H9 (cell line): Measurements from ENCODE around the gene MPZL3. TPM values are rescaled to one million over a fixed set of nuclear protein-coding genes. Genes with fewer than 3 reads are reported as not detected.

Experiments used
- DNase-seq: peaks from one replicate; pipeline ENCODE4 v3.0.0-alpha.2; 2017
- H2AFZ ChIP-seq: one replicate; pipeline ENCODE4 v1.6.1; 2013; ENCODE audit warnings: mild to moderate bottlenecking, low read length, control low read depth, moderate library complexity
- H2AK5ac ChIP-seq: 2 replicates; pipeline ENCODE4 v1.6.1; 2013; ENCODE audit warnings: low read length, control low read depth, mixed read lengths; ENCODE audit not compliant: insufficient read length
- H2BK120ac ChIP-seq: one replicate; pipeline ENCODE4 v1.6.1; 2013; ENCODE audit warnings: low read depth, mild to moderate bottlenecking, low read length, control low read depth, inconsistent platforms; ENCODE audit not compliant: poor library complexity, severe bottlenecking
- H2BK12ac ChIP-seq: 2 replicates; pipeline ENCODE4 v1.6.1; 2013; ENCODE audit warnings: low read length, control low read depth, mixed read lengths, low read depth; ENCODE audit not compliant: insufficient read length
- H2BK15ac ChIP-seq: 2 replicates; pipeline ENCODE4 v1.6.1; 2013; ENCODE audit warnings: low read depth, low read length, control low read depth
- H2BK20ac ChIP-seq: one replicate; pipeline ENCODE4 v1.6.1; 2013; ENCODE audit warnings: low read depth, mild to moderate bottlenecking, low read length, control low read depth, inconsistent platforms; ENCODE audit not compliant: poor library complexity, severe bottlenecking
- H2BK5ac ChIP-seq: 2 replicates; pipeline ENCODE4 v1.6.1; 2013; ENCODE audit warnings: low read length, control low read depth, mixed read lengths; ENCODE audit not compliant: insufficient read length
- H3K14ac ChIP-seq: 2 replicates; pipeline ENCODE4 v1.6.1; 2013; ENCODE audit warnings: low read length, control low read depth; ENCODE audit not compliant: insufficient read depth
- H3K18ac ChIP-seq: 2 replicates; pipeline ENCODE4 v1.6.1; 2013; ENCODE audit warnings: low read depth, mild to moderate bottlenecking, mixed read lengths, low read length, control low read depth; ENCODE audit not compliant: insufficient read length
- H3K23ac ChIP-seq: 2 replicates; pipeline ENCODE4 v1.6.1; 2013; ENCODE audit warnings: low read length, control low read depth, mixed read lengths, low read depth; ENCODE audit not compliant: insufficient read length
- H3K23me2 ChIP-seq: 2 replicates; pipeline ENCODE4 v1.6.1; 2013; ENCODE audit warnings: low read depth, mild to moderate bottlenecking, mixed read lengths, low read length, control low read depth; ENCODE audit not compliant: insufficient read length, poor library complexity, severe bottlenecking
- H3K27ac ChIP-seq: 2 replicates; pipeline ENCODE4 v1.5.1; 2013; ENCODE audit warnings: low read length, control low read depth, mixed read lengths, low read depth; ENCODE audit not compliant: insufficient read length
- H3K27me3 ChIP-seq: 2 replicates; pipeline ENCODE4 v1.6.1; 2013; ENCODE audit warnings: low read length, control low read depth, inconsistent platforms; ENCODE audit not compliant: insufficient read depth
- H3K4ac ChIP-seq: 2 replicates; pipeline ENCODE4 v1.6.1; 2013; ENCODE audit warnings: low read depth, mild to moderate bottlenecking, control low read depth, inconsistent platforms, low read length, moderate library complexity
- H3K4me1 ChIP-seq: 2 replicates; pipeline ENCODE4 v1.6.1; 2013; ENCODE audit warnings: low read length, control low read depth, inconsistent platforms; ENCODE audit not compliant: insufficient read depth
- H3K4me2 ChIP-seq: 2 replicates; pipeline ENCODE4 v1.6.1; 2013; ENCODE audit warnings: low read length, control low read depth, mixed read lengths; ENCODE audit not compliant: insufficient read length, insufficient read depth
- H3K56ac ChIP-seq: 2 replicates; pipeline ENCODE4 v1.6.1; 2013; ENCODE audit warnings: low read depth, mild to moderate bottlenecking, mixed read lengths, low read length, control low read depth; ENCODE audit not compliant: insufficient read length
- H3K79me1 ChIP-seq: 2 replicates; pipeline ENCODE4 v1.6.1; 2013; ENCODE audit warnings: low read depth, mild to moderate bottlenecking, moderate library complexity, low read length, control low read depth, inconsistent platforms; ENCODE audit not compliant: insufficient read depth, poor library complexity, severe bottlenecking
- H3K79me2 ChIP-seq: 2 replicates; pipeline ENCODE4 v1.6.1; 2013; ENCODE audit warnings: low read length, control low read depth, inconsistent platforms; ENCODE audit not compliant: insufficient read depth
- H3K9ac ChIP-seq: 2 replicates; pipeline ENCODE4 v1.6.1; 2013; ENCODE audit warnings: low read length, control low read depth, mixed read lengths; ENCODE audit not compliant: insufficient read length; ENCODE audit errors: extremely low read depth
- H3K9me3 ChIP-seq: one replicate; pipeline ENCODE4 v1.6.1; 2013; ENCODE audit warnings: low read depth, low read length, inconsistent platforms; ENCODE audit not compliant: control insufficient read depth
- H3T11ph ChIP-seq: one replicate; pipeline ENCODE4 v1.6.1; 2013; ENCODE audit warnings: mild to moderate bottlenecking, low read length, control low read depth, inconsistent platforms
- H4K20me1 ChIP-seq: one replicate; pipeline ENCODE4 v1.6.1; 2013; ENCODE audit not compliant: control insufficient read depth, insufficient read length, insufficient read depth
- H4K5ac ChIP-seq: 2 replicates; pipeline ENCODE4 v1.6.1; 2013; ENCODE audit warnings: low read depth, mild to moderate bottlenecking, mixed read lengths, low read length, control low read depth; ENCODE audit not compliant: insufficient read length
- H4K8ac ChIP-seq: replicated peaks from 2 replicates; pipeline ENCODE4 v1.6.1; 2013; ENCODE audit warnings: low read length, control low read depth, mixed read lengths, low read depth; ENCODE audit not compliant: insufficient read length
- H4K91ac ChIP-seq: 2 replicates; pipeline ENCODE4 v1.6.1; 2013; ENCODE audit warnings: low read depth, mild to moderate bottlenecking, moderate library complexity, mixed read lengths, low read length, control low read depth; ENCODE audit not compliant: insufficient read length
- H3K27ac Mint-ChIP-seq, 3 experiments: 2 replicates in 2 of 3; 3 replicates in 1 of 3; pipeline ENCODE4 v1.8.0; 2020 to 2021; ENCODE audit warnings: mixed read lengths in 3 of 3, mild to moderate bottlenecking in 1 of 3, moderate library complexity in 1 of 3
- H3K27me3 Mint-ChIP-seq: 2 replicates; pipeline ENCODE4 v1.8.0; 2021; ENCODE audit warnings: low read depth, mild to moderate bottlenecking, moderate library complexity, mixed read lengths
- H3K36me3 Mint-ChIP-seq, 3 experiments: 2 replicates in 2 of 3; 3 replicates in 1 of 3; pipeline ENCODE4 v1.8.0; 2020 to 2021; ENCODE audit warnings: low read depth in 3 of 3, mixed read lengths in 3 of 3; ENCODE audit not compliant: insufficient read depth in 1 of 3
- H3K4me1 Mint-ChIP-seq, 2 experiments: 2 replicates each; pipeline ENCODE4 v1.8.0; 2020; ENCODE audit warnings: mixed read lengths in 2 of 2
- H3K4me3 Mint-ChIP-seq, 2 experiments: 2 replicates in 1 of 2; 3 replicates in 1 of 2; pipeline ENCODE4 v1.8.0; 2020 to 2021; ENCODE audit warnings: mild to moderate bottlenecking in 2 of 2, mixed read lengths in 2 of 2, moderate library complexity in 1 of 2
- H3K9me3 Mint-ChIP-seq, 2 experiments: 2 replicates in 1 of 2; 3 replicates in 1 of 2; pipeline ENCODE4 v1.8.0; 2020; ENCODE audit warnings: mild to moderate bottlenecking in 2 of 2, mixed read lengths in 2 of 2, moderate library complexity in 1 of 2
- WGBS: extraction: QIAGEN DNeasy Blood & Tissue Kit; methylation state at CpG from one replicate; pipeline ENCODE4 v1.1.7; 2013; ENCODE audit warnings: missing lambda C conversion rate, low lambda C conversion rate, mixed read lengths; ENCODE audit not compliant: insufficient read length; ENCODE audit errors: extremely low coverage; 5-methylcytosine and 5-hydroxymethylcytosine counted together
- total RNA-seq: library from RNA; stranded (reverse); gene quantifications from 2 replicates; pipeline ENCODE4 v1.2.1, GENCODE V29; 2021
- TF ChIP-seq, protein P1 (sequence below): fragments of 200-600 bp; sonication (generic); conservative IDR thresholded peaks from 3 replicates; pipeline ENCODE4 v1.8.0; 2021; ENCODE audit warnings: antibody characterized with exemption, mild to moderate bottlenecking

The MPZL3 gene
- total RNA-seq, 1 experiment from 2014 or later: 2.6 TPM

DNA sequence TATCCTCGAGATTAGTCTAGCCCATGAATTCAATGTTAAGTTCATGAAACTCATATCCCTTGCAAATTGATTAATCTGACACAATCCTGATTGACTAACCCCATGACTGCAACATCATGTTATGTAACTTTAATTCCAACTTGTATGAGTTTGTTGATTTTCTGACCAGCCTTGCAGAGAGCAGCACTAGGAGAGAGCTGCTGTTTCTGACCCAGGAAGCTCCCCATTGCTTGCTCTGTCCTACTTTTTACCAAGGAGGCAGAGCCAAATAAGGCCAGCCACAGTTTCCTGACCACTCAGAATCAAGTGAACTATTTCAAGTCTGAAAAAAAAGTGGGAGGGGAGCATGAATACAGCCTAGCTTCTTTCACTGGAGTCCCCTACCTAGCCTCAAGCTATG is 13.2 kb downstream of the MPZL3 start:
- no peaks in the 10 kb centered on the region for H3K36me3 Mint-ChIP-seq
- no peak overlapping the region for H3T11ph ChIP-seq
- no peaks in the 10 kb centered on the region for H3K9me3 ChIP-seq
- TF ChIP-seq, protein P1, sequence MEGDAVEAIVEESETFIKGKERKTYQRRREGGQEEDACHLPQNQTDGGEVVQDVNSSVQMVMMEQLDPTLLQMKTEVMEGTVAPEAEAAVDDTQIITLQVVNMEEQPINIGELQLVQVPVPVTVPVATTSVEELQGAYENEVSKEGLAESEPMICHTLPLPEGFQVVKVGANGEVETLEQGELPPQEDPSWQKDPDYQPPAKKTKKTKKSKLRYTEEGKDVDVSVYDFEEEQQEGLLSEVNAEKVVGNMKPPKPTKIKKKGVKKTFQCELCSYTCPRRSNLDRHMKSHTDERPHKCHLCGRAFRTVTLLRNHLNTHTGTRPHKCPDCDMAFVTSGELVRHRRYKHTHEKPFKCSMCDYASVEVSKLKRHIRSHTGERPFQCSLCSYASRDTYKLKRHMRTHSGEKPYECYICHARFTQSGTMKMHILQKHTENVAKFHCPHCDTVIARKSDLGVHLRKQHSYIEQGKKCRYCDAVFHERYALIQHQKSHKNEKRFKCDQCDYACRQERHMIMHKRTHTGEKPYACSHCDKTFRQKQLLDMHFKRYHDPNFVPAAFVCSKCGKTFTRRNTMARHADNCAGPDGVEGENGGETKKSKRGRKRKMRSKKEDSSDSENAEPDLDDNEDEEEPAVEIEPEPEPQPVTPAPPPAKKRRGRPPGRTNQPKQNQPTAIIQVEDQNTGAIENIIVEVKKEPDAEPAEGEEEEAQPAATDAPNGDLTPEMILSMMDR: no peak
- peaks cover 6% of the 10 kb centered on the region; the same call in 1 of the 2 replicates for H3K4me1 ChIP-seq
- no peaks in the 10 kb centered on the region for H4K20me1 ChIP-seq
- H3K79me2 ChIP-seq: no peaks in the 10 kb centered on the region
- peaks cover 13 to 21% of the 10 kb centered on the region in 2 experiments for H3K4me1 Mint-ChIP-seq
- H3K27ac Mint-ChIP-seq: peak overlapping the region in 1 of 3 experiments; percentile 22; a peak in 1 of 7 replicates
- DNase-seq: no peak
- H2AFZ ChIP-seq: no peak overlapping the region
- H3K79me1 ChIP-seq: no peaks in the 10 kb centered on the region
- no peak overlapping the region for H3K14ac ChIP-seq
- no peak overlapping the region for H4K91ac ChIP-seq
- H3K56ac ChIP-seq: no peak overlapping the region
- H3K27ac ChIP-seq: no peak overlapping the region
- no peak overlapping the region for H4K8ac ChIP-seq
- no peak overlapping the region for H3K4ac ChIP-seq
- no peak overlapping the region for H2BK5ac ChIP-seq
- H2BK12ac ChIP-seq: no peak overlapping the region
- H2BK120ac ChIP-seq: no peak overlapping the region
- H3K23ac ChIP-seq: no peak overlapping the region
- no peak overlapping the region for H3K4me2 ChIP-seq
- H3K9me3 Mint-ChIP-seq: no peaks in the 10 kb centered on the region
- H2BK15ac ChIP-seq: no peak overlapping the region
- H4K5ac ChIP-seq: no peak overlapping the region
- H3K27me3 Mint-ChIP-seq: peaks cover 10% of the 10 kb centered on the region
- no CpG with 5 or more reads among the region's 1 CpG for WGBS
- H3K9ac ChIP-seq: no peak overlapping the region
- no peak overlapping the region for H2BK20ac ChIP-seq
- H3K4me3 Mint-ChIP-seq: no peak overlapping the region
- no peaks in the 10 kb centered on the region for H3K23me2 ChIP-seq
- no peak overlapping the region for H2AK5ac ChIP-seq
- H3K18ac ChIP-seq: no peak overlapping the region
- H3K27me3 ChIP-seq: no peaks in the 10 kb centered on the region
